ENCODE measurements around the gene ULK2.

The ULK2 gene

GRCh38 chr17:19740933-19741332 lies 126.8 kb downstream of the ULK2 start:
- TF ChIP-seq CTCF (IDR thresholded peaks at IDR 0.05; ENCODE audit: low read depth, low read length) = no peak
- H3K4me3 ChIP-seq (ENCODE audit: low read depth, low read length) = no peak overlapping the region

- H3K4me3 ChIP-seq (ENCODE audit: low read depth, low read length) = no peak overlapping the region
- TF ChIP-seq CTCF (IDR thresholded peaks at IDR 0.05; ENCODE audit: low read depth, low read length) = no peak
Observed at GRCh38 chr17:19739241-19740201, 128.2 kb downstream of the ULK2 start.

DNA sequence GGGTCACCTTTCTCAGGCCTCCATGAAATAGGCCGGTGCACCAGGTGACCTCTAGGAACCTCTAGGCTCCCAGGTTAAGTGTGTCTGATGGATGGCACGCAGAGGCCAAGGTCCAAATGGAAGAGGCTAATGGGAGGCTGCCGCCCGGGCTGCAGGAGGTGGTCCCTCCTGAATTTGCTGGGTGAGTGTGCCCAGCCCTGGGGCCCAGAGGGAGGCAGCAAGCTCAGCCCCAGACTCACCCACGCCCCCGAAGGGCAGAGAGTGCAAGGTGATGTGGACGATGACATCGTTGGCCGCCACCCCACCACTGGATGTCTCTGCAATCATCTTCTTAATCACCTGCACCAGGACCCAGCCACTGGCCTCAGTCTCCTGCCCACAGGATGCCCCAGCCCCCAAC lies 129.0 kb downstream of the ULK2 start:
- TF ChIP-seq CTCF (IDR thresholded peaks at IDR 0.05; ENCODE audit: low read depth, low read length) = no peak
- no peak overlapping the region for H3K4me3 ChIP-seq (ENCODE audit: low read depth, low read length)

DNA sequence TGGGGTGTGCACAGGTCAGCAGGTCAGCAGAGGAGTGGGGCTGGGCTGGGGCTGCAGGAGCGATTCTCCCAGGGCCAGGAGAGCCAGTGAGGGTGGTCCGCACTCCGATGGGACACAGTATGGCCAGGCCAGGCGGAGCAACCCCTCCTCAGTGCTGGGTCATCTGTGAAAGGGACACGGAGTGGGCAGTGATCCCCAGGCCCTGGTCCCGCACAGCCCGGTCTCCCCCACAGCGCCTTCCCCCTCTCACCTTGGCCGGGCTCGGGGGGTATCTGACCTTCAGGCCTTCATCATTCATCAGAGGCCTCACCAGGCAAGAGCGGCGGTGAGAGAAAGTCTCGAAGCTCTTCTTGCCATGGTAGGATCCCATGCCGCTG lies 129.7 kb downstream of the ULK2 start:
- TF ChIP-seq CTCF (IDR thresholded peaks at IDR 0.05; ENCODE audit: low read depth, low read length) = no peak
- H3K4me3 ChIP-seq (ENCODE audit: low read depth, low read length) = no peak overlapping the region

DNA sequence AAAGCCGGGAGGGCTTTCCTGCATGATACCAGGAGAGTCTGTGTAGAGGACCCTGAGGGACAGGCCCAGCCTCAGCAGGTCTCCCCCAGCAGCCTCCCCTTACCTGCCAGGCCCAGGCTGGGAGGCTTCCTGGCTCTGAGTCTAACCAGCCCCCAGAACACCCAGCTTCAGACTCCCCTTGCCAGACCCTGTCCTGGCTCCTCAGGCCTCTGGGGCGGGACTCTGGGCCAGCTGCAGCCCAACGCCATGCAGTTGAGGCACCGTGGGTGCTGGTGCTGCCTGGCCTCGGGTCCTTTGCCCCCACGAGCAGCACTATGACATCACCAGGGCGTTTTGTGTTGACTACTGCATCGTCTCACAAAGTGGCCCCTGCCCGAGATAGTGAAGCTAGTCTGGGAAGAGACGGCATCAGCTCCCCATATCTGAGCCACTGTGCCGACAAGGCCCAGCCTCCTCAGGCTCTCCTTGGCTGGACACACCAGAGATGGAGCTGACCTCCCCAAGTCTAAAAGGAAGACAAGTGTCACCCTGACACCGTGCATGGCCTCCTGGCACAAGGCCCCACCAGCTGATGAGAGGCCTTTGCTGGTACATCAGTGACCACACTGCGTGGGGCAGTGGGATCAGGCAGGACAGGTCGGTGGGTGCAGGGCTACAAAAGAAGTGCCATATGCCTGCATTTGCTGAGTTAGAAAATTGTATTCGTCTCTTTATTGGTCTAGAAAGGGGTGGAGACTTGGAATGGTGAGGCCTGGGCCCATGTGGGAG lies 130.2 kb downstream of the ULK2 start:
- TF ChIP-seq CTCF (IDR thresholded peaks at IDR 0.05; ENCODE audit: low read depth, low read length) = no peak
- H3K4me3 ChIP-seq (ENCODE audit: low read depth, low read length) = no peak overlapping the region

- TF ChIP-seq CTCF (IDR thresholded peaks at IDR 0.05; ENCODE audit: low read depth, low read length) = no peak
- no peak overlapping the region for H3K4me3 ChIP-seq (ENCODE audit: low read depth, low read length)
Observed at GRCh38 chr17:19736071-19736470, 131.7 kb downstream of the ULK2 start.

Measured in WI38 (cell line).